SK-N-SH (cell line): ENCODE data around the gene FLNA. TPM values are rescaled to one million over a fixed set of nuclear protein-coding genes. Genes with fewer than 3 reads are reported as not detected.

Source experiments
- EP300 ChIP-seq, 2 experiments: IDR thresholded peaks; 2 replicates each; pipeline versions ENCODE4 v1.4.0 to v1.6.1; 2012; ENCODE audit warnings: borderline replicate concordance in 1 of 2, low read depth in 1 of 2, low read length in 1 of 2
- FOXJ3 ChIP-seq: sonication (generic); formaldehyde crosslinking; IDR thresholded peaks from 2 replicates; pipeline ENCODE4 v1.5.1; 2020; ENCODE audit warnings: mild to moderate bottlenecking, missing genetic modification reagents
- FOXM1 ChIP-seq: IDR thresholded peaks from 2 replicates; pipeline ENCODE4 v1.4.0; 2012; ENCODE audit warnings: low read depth, mild to moderate bottlenecking
- GATA2 ChIP-seq: sonication (generic); formaldehyde crosslinking; IDR thresholded peaks from 2 replicates; pipeline ENCODE4 v1.5.0; 2020; ENCODE audit warnings: mild to moderate bottlenecking, missing genetic modification reagents
- MXI1 ChIP-seq: IDR thresholded peaks from 2 replicates; pipeline ENCODE4 v1.6.1; 2012; ENCODE audit warnings: mild to moderate bottlenecking, low read depth, low read length, improper control_type of control experiment
- NRF1 ChIP-seq: IDR thresholded peaks from 2 replicates; pipeline ENCODE4 v1.6.1; 2012; ENCODE audit warnings: low read depth, mild to moderate bottlenecking, low read length
- RCOR1 ChIP-seq: fragments of 150-350 bp; IDR thresholded peaks from 2 replicates; pipeline ENCODE4 v1.6.1; 2017; ENCODE audit warnings: antibody characterized with exemption, low read length
- REST ChIP-seq: IDR thresholded peaks from 2 replicates; pipeline ENCODE4 v1.6.1; 2012; ENCODE audit warnings: mild to moderate bottlenecking, low read depth, low read length, moderate library complexity
- SIN3A ChIP-seq: IDR thresholded peaks from 2 replicates; pipeline ENCODE4 v1.6.1; 2012; ENCODE audit warnings: low read depth, mild to moderate bottlenecking, low read length, moderate library complexity, borderline replicate concordance
- SMC3 ChIP-seq: IDR thresholded peaks from 2 replicates; pipeline ENCODE4 v1.6.1; 2012; ENCODE audit warnings: low read depth, low read length, improper control_type of control experiment
- USF2 ChIP-seq: fragments of 150-350 bp; IDR thresholded peaks from 2 replicates; pipeline ENCODE4 v1.6.1; 2017; ENCODE audit warnings: antibody characterized with exemption, low read length, low read depth, borderline replicate concordance
- polyA plus RNA-seq, 3 experiments: library from polyadenylated mRNA; depleted of rRNA; stranded (reverse); fragments of >200 nt; gene quantifications; 2 replicates each; pipeline ENCODE4 v1.2.3, GENCODE V29; 2012
- TF ChIP-seq, protein P1 (sequence below): fragments of 150-350 bp; IDR thresholded peaks from 2 replicates; pipeline ENCODE4 v1.6.1; 2016; ENCODE audit warnings: mild to moderate bottlenecking, low read depth, low read length
- TF ChIP-seq, protein P2 (sequence below): IDR thresholded peaks from 2 replicates; pipeline ENCODE4 v1.4.0; 2012; ENCODE audit warnings: low read depth, borderline replicate concordance

Gene FLNA
- polyA plus RNA-seq, 1 of the 3 experiments (the other 2 are of a cell fraction), result 550 TPM

DNA sequence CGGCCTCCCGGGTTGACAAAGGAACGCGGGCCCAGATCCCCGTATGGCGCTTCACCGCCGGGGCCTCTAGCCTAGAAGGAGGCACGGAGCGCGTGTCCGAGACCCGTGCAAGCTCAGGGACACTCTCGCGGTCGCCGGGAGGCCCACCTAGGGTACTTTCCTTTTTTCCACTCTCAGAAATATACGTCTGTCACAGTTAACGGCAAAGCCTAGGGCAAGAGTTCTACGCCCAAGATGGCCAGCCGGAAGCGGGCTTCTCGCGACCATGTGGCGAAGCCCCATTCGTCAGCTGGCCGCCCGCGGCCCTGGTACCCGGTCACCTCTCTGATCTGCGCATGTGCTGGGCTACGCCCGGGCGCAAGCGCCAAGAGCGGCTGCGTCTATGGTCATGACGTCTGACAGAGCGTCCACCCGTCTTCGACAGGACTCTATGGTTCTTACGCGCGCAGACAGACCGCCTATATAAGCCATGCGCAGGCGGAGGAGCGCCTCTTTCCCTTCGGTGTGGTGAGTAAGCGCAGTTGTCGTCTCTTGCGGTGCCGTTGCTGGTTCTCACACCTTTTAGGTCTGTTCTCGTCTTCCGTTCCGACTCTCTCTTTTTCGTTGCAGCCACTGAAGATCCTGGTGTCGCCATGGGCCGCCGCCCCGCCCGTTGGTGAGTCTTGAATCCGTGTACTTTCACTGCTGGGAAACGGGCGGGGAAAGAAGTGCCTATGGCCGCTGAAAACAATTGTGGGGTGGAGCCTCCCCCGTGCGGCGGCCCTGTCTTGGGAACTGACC is 23.6 kb upstream of the FLNA start, which contains the start of gene RPL10 (continued):
- TF ChIP-seq REST (peak; percentile 59), FOXJ3 (CRISPR knock-in tag) (no peak), SMC3 (no peak), NRF1 (peak; percentile 83), EP300 (IDR thresholded peaks at IDR 0.05; ENCODE audit: borderline replicate concordance in 1 of 2, low read depth in 1 of 2, low read length in 1 of 2) (no peak), USF2 (no peak), RCOR1 (no peak), MXI1 (no peak; the same call in 1 of the 2 replicates), GATA2 (CRISPR knock-in tag) (no peak), SIN3A (peak; percentile 70; the same call in 1 of the 2 replicates), FOXM1 (no peak)
- TF ChIP-seq, protein P1, sequence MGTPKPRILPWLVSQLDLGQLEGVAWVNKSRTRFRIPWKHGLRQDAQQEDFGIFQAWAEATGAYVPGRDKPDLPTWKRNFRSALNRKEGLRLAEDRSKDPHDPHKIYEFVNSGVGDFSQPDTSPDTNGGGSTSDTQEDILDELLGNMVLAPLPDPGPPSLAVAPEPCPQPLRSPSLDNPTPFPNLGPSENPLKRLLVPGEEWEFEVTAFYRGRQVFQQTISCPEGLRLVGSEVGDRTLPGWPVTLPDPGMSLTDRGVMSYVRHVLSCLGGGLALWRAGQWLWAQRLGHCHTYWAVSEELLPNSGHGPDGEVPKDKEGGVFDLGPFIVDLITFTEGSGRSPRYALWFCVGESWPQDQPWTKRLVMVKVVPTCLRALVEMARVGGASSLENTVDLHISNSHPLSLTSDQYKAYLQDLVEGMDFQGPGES, result no peak
- TF ChIP-seq, protein P2, sequence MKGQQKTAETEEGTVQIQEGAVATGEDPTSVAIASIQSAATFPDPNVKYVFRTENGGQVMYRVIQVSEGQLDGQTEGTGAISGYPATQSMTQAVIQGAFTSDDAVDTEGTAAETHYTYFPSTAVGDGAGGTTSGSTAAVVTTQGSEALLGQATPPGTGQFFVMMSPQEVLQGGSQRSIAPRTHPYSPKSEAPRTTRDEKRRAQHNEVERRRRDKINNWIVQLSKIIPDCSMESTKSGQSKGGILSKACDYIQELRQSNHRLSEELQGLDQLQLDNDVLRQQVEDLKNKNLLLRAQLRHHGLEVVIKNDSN, result no peak
